Ovary (tissue), 3 donors: Measurements from ENCODE around the gene LAMTOR1.

ENCODE experiments used
- POLR2A ChIP-seq: fragments of 450-650 bp; IDR thresholded peaks from one replicate; pipeline ENCODE4 v1.6.1; 2017; ENCODE audit warnings: antibody characterized with exemption, mild to moderate bottlenecking, moderate library complexity
- TF ChIP-seq, protein P1 (sequence below), 3 donors: fragments of 450-650 bp in 2 of 3; fragments of 200-600 bp in 1 of 3; IDR thresholded peaks; one replicate each; pipeline versions ENCODE4 v1.5.1 to v1.8.0; 2016 to 2022; ENCODE audit warnings: antibody characterized with exemption in 3 of 3, mild to moderate bottlenecking in 1 of 3
- donor health status: DM: no; HTN: no; CAD: no.

DNA sequence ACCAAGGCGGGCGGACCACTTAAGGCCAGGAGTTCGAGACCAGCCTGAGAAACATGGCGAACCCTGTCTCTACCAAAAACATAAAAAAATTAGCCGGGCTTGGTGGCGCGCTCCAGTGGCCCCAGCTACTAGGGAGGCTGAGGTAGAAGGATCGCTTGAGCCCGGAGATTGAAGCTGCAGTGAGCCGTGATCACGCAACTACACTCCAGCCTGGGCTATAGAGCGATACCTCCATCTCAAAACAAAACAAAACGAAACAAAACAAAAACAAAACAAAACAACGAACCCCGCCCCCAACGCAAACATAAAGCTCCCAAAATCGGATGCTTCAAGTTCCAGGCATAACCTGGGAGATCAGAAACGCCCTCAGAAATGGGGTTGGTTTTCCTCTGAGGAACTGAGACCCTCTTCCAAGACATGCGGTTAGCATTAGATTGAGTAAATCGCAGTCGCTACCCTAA lies 21.9 kb downstream of the LAMTOR1 start:
- TF ChIP-seq, protein P1, sequence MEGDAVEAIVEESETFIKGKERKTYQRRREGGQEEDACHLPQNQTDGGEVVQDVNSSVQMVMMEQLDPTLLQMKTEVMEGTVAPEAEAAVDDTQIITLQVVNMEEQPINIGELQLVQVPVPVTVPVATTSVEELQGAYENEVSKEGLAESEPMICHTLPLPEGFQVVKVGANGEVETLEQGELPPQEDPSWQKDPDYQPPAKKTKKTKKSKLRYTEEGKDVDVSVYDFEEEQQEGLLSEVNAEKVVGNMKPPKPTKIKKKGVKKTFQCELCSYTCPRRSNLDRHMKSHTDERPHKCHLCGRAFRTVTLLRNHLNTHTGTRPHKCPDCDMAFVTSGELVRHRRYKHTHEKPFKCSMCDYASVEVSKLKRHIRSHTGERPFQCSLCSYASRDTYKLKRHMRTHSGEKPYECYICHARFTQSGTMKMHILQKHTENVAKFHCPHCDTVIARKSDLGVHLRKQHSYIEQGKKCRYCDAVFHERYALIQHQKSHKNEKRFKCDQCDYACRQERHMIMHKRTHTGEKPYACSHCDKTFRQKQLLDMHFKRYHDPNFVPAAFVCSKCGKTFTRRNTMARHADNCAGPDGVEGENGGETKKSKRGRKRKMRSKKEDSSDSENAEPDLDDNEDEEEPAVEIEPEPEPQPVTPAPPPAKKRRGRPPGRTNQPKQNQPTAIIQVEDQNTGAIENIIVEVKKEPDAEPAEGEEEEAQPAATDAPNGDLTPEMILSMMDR (IDR thresholded peaks at IDR 0.05) = no peak
- no peak for TF ChIP-seq POLR2A
